IMR-90 (cell line): ENCODE results near the gene MDFI. TPM values are rescaled to one million over a fixed set of nuclear protein-coding genes. Genes with fewer than 3 reads are reported as not detected.

ENCODE experiments used
- ATAC-seq: fragments of 200-7000 bp; cut with Tn5 transposase; 2 replicates; pipeline ENCODE4 v1.9.1; 2020; ENCODE audit warnings: low read depth, mild to moderate bottlenecking, moderate library complexity
- BruUV-seq: library from RNA; stranded (reverse); fragments of 400-500 nt; replicated peaks from 2 replicates; lab custom pipeline; 2021; lab: Mats Ljungman, UMichigan
- CTCF ChIA-PET: fragments of 300-600 bp; formaldehyde crosslinking; extraction: SDS; loops from one replicate; lab custom pipeline; 2021; ENCODE audit warnings: antibody characterized with exemption; lab: Yijun Ruan, JAX
- POLR2A ChIA-PET: fragments of 300-600 bp; sonication (Branson Sonifier 250); formaldehyde crosslinking; loops from one replicate; lab custom pipeline; 2022; ENCODE audit warnings: antibody characterized with exemption; ENCODE audit not compliant: unreplicated experiment; lab: Charles Lee
- DNase-seq: peaks from one replicate; pipeline ENCODE4 v3.0.0; 2013
- H2AFZ ChIP-seq: replicated peaks from 2 replicates; pipeline ENCODE3; 2013; ENCODE audit warnings: low read length, mild to moderate bottlenecking; ENCODE audit not compliant: poor library complexity
- H2AK5ac ChIP-seq: 2 replicates; pipeline ENCODE4 v1.6.1; 2013; ENCODE audit warnings: low read depth, low read length, inconsistent platforms
- H2AK9ac ChIP-seq: replicated peaks from 2 replicates; pipeline ENCODE3; 2013; ENCODE audit warnings: mild to moderate bottlenecking, low read depth, low read length, moderate library complexity; ENCODE audit not compliant: poor library complexity
- H2BK120ac ChIP-seq: 2 replicates; pipeline ENCODE4 v1.6.1; 2013; ENCODE audit warnings: low read depth, low read length, inconsistent platforms
- H2BK15ac ChIP-seq: 3 replicates; pipeline ENCODE4 v1.6.1; 2013; ENCODE audit warnings: low read depth, low read length, inconsistent platforms
- H2BK20ac ChIP-seq: 2 replicates; pipeline ENCODE4 v1.6.1; 2013; ENCODE audit warnings: low read depth, mild to moderate bottlenecking, inconsistent platforms, low read length, moderate library complexity
- H2BK5ac ChIP-seq: 2 replicates; pipeline ENCODE4 v1.6.1; 2013; ENCODE audit warnings: mild to moderate bottlenecking, low read depth, low read length, inconsistent platforms; ENCODE audit not compliant: poor library complexity, severe bottlenecking
- H3K14ac ChIP-seq: replicated peaks from 2 replicates; pipeline ENCODE4 v1.6.1; 2013; ENCODE audit warnings: low read depth, low read length, inconsistent platforms
- H3K18ac ChIP-seq: 2 replicates; pipeline ENCODE4 v1.6.1; 2013; ENCODE audit warnings: low read depth, low read length, control low read depth
- H3K23ac ChIP-seq: 2 replicates; pipeline ENCODE4 v1.6.1; 2013; ENCODE audit warnings: low read depth, low read length, inconsistent platforms
- H3K27ac ChIP-seq: 2 replicates; pipeline ENCODE4 v1.5.1; 2013; ENCODE audit warnings: mild to moderate bottlenecking, control low read depth, low read length; ENCODE audit not compliant: insufficient read depth
- H3K27me3 ChIP-seq: 2 replicates; pipeline ENCODE4 v1.6.1; 2013; ENCODE audit warnings: low read length; ENCODE audit not compliant: control insufficient read depth, insufficient read depth
- H3K36me3 ChIP-seq: 2 replicates; pipeline ENCODE4 v1.6.1; 2013; ENCODE audit warnings: low read length, mixed read lengths; ENCODE audit not compliant: control insufficient read depth, insufficient read depth
- H3K4ac ChIP-seq: 2 replicates; pipeline ENCODE4 v1.6.1; 2013; ENCODE audit warnings: low read depth, low read length, inconsistent platforms
- H3K4me1 ChIP-seq: 2 replicates; pipeline ENCODE4 v1.6.1; 2013; ENCODE audit warnings: low read length, mixed read lengths; ENCODE audit not compliant: control insufficient read depth, insufficient read depth
- H3K4me2 ChIP-seq: 2 replicates; pipeline ENCODE4 v1.6.1; 2013; ENCODE audit warnings: low read depth, mild to moderate bottlenecking, control low read depth, low read length, moderate library complexity
- H3K4me3 ChIP-seq: 2 replicates; pipeline ENCODE4 v1.5.1; 2013; ENCODE audit warnings: low read depth, mild to moderate bottlenecking, control low read depth, low read length, moderate library complexity; ENCODE audit not compliant: insufficient read depth
- H3K56ac ChIP-seq: 2 replicates; pipeline ENCODE4 v1.6.1; 2013; ENCODE audit warnings: low read length, inconsistent platforms; ENCODE audit not compliant: insufficient read depth; ENCODE audit errors: extremely low read depth
- H3K79me1 ChIP-seq, 2 experiments: 2 replicates each; pipeline ENCODE4 v1.6.1; 2013; ENCODE audit warnings: low read length in 2 of 2, inconsistent platforms in 1 of 2, low read depth in 1 of 2
- H3K9ac ChIP-seq: 2 replicates; pipeline ENCODE4 v1.6.1; 2013; ENCODE audit warnings: low read depth, low read length, control low read depth
- H3K9me1 ChIP-seq: 2 replicates; pipeline ENCODE4 v1.6.1; 2013; ENCODE audit warnings: low read length, inconsistent platforms; ENCODE audit not compliant: insufficient read depth
- H3K9me3 ChIP-seq: 2 replicates; pipeline ENCODE4 v1.6.1; 2013; ENCODE audit warnings: low read length; ENCODE audit not compliant: control insufficient read depth, insufficient read depth
- H4K20me1 ChIP-seq: 2 replicates; pipeline ENCODE4 v1.6.1; 2013; ENCODE audit warnings: low read length, inconsistent platforms; ENCODE audit not compliant: insufficient read depth
- H4K5ac ChIP-seq: 2 replicates; pipeline ENCODE4 v1.6.1; 2013; ENCODE audit warnings: mild to moderate bottlenecking, low read depth, low read length, control low read depth
- H4K8ac ChIP-seq, 2 experiments: 2 replicates each; pipeline ENCODE4 v1.6.1; 2013; ENCODE audit warnings: low read depth in 2 of 2, low read length in 2 of 2, control low read depth in 1 of 2, inconsistent platforms in 1 of 2
- H4K91ac ChIP-seq: 2 replicates; pipeline ENCODE4 v1.6.1; 2013; ENCODE audit warnings: low read depth, low read length, inconsistent platforms; ENCODE audit not compliant: insufficient read depth
- CHD1 ChIP-seq: IDR thresholded peaks from 2 replicates; pipeline ENCODE4 v1.6.1; 2012; ENCODE audit warnings: low read depth, low read length, improper control_type of control experiment
- WGBS, 2 experiments: methylation state at CpG; one replicate each; pipeline versions ENCODE4 v1.1.5 to v1.1.7; 2013; ENCODE audit warnings: missing lambda C conversion rate in 2 of 2; ENCODE audit not compliant: insufficient read length in 1 of 2; ENCODE audit errors: extremely low coverage in 2 of 2; 5-methylcytosine and 5-hydroxymethylcytosine counted together
- dilution Hi-C: fragments of 300-500 bp; cut with HindIII; formaldehyde crosslinking; loops from one replicate; pipeline ENCODE4 v1.14.3; 2018; ENCODE audit warnings: low sequenced_read_pairs; ENCODE audit not compliant: unreplicated experiment
- in situ Hi-C: fragments of 300-500 bp; cut with MboI; formaldehyde crosslinking; loops from 3 replicates; pipeline ENCODE4 v1.14.3; 2019; ENCODE audit warnings: low sequenced_read_pairs, inconsistent platforms, mixed read lengths
- intact Hi-C: fragments of 100-400 bp; cut with micrococcal nuclease; formaldehyde crosslinking; loops from 2 replicates; pipeline ENCODE4 v1.10.0; 2022
- polyA plus RNA-seq, 3 experiments: library from polyadenylated mRNA; depleted of rRNA; stranded (reverse); fragments of >200 nt; gene quantifications; 2 replicates each; pipeline ENCODE4 v1.2.3, GENCODE V29; 2012; ENCODE audit warnings: low replicate concordance in 1 of 3
- total RNA-seq: library from RNA; depleted of rRNA; stranded (reverse); fragments of >200 nt; gene quantifications from 2 replicates; pipeline ENCODE4 v1.2.3, GENCODE V29; 2012

Gene MDFI
- total and polyA plus RNA-seq, 2 of the 4 experiments (the other 2 are of a cell fraction) = 0.18 to 0.29 TPM

DNA sequence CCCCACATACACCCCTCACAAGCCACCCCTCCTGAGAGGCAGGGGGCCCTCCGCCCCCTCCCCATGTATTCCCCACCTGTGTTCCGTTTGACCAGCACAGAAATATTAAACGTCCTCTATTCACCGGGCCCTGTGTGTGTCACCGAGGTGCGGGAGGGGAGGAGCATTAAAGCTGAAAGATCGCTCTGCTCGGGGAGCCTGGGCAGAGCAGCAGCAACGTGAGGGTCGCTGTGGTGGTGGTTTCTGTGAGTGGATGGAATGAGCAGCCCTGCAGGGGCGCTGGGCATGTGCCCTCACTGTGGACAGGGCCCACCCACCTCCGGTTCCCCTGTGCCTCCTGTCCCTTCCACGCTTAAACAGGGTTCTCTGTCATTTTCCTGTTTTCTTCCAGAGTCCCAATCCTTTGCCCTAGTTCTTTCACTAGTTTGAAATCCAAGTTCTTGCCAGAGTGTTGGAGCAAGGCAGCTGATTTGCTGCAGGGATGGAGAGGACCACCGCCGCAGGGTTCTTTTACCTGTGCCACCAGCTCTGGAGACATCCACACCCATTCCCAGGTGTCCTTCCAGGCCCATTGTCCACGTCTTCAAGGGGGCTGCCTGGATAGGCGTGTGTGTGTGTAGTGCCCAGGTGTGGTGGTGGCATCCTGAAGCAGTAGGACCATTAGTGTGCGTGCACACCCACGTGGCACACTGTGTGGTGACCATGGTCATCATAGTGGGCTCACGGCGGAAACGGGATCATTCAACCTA lies 37.6 kb upstream of the MDFI start:
- H3K23ac ChIP-seq = no peak overlapping the region
- no peak overlapping the region for H3K4ac ChIP-seq
- peak overlapping the region; percentile 33 for H2AFZ ChIP-seq
- TF ChIP-seq CHD1 = no peak
- H3K27me3 ChIP-seq = no peaks in the 10 kb centered on the region
- H2AK5ac ChIP-seq = no peak overlapping the region
- H3K9me1 ChIP-seq = no peaks in the 10 kb centered on the region
- in situ Hi-C loops (loop anchor here (5.0 kb wide), 1 partner anchor 82 kb away; no protein-coding TSS in a partner anchor), intact Hi-C loops (no loop called here), dilution Hi-C loops (no loop called here)
- DNase-seq (no peak), ATAC-seq (no peak)
- no peaks in the 10 kb centered on the region for H3K4me1 ChIP-seq
- no TSS peak for BruUV-seq
- no peak overlapping the region for H3K4me2 ChIP-seq
- H3K9me3 ChIP-seq = no peaks in the 10 kb centered on the region
- no peak overlapping the region for H3K18ac ChIP-seq
- H4K8ac ChIP-seq = no peak overlapping the region
- H3K9ac ChIP-seq = no peak overlapping the region
- H3K14ac ChIP-seq = no peak overlapping the region
- ChIA-PET CTCF (interaction anchor here (0.9 kb wide), 1 partner anchor 83 kb away, joined by 3 read pairs; no protein-coding TSS in a partner anchor), POLR2A (no interaction called here)
- H2BK20ac ChIP-seq = no peak overlapping the region
- H2BK120ac ChIP-seq = no peak overlapping the region
- H3K27ac ChIP-seq = no peak overlapping the region
- 82% methylated on average over 7 of the region's 22 CpGs; no CpG with 5 or more reads in 1 of the 2 experiments for WGBS, 2 experiments
- no peak overlapping the region for H4K91ac ChIP-seq
- H4K20me1 ChIP-seq = no peaks in the 10 kb centered on the region
- no peak overlapping the region for H3K4me3 ChIP-seq
- H3K36me3 ChIP-seq = peaks cover 16% of the 10 kb centered on the region
- no peak overlapping the region for H2BK15ac ChIP-seq
- no peak overlapping the region for H3K56ac ChIP-seq
- no peak overlapping the region for H4K5ac ChIP-seq
- H2BK5ac ChIP-seq = no peak overlapping the region
- no peaks in the 10 kb centered on the region for H3K79me1 ChIP-seq
- H2AK9ac ChIP-seq = no peak overlapping the region
